PC-9 (cell line): ENCODE results near the gene CD180. TPM values are rescaled to one million over a fixed set of nuclear protein-coding genes. Genes with fewer than 3 reads are reported as not detected.

Experiments
- BruUV-seq: library from RNA; stranded (reverse); fragments of 400-500 nt; replicated peaks from 2 replicates; lab custom pipeline; 2021; lab: Mats Ljungman, UMichigan
- CTCF ChIA-PET: fragments of 300-600 bp; sonication (Branson Sonifier 250); formaldehyde crosslinking; loops from one replicate; lab custom pipeline; 2022; ENCODE audit warnings: antibody characterized with exemption; lab: Charles Lee
- POLR2A ChIA-PET: fragments of 300-600 bp; sonication (Branson Sonifier 250); formaldehyde crosslinking; loops from one replicate; lab custom pipeline; 2022; ENCODE audit warnings: antibody characterized with exemption; ENCODE audit not compliant: unreplicated experiment; lab: Charles Lee
- DNase-seq, 2 experiments: peaks; one replicate each; pipeline versions ENCODE4 v3.0.0 to v3.0.0-alpha.2; 2015 to 2022; ENCODE audit warnings: mixed read lengths in 1 of 2
- H2AFZ ChIP-seq: fragments of 200-600 bp; sonication (generic); 2 replicates; pipeline ENCODE4 v1.8.1; 2017; ENCODE audit warnings: antibody characterized with exemption
- H3F3A ChIP-seq: fragments of 200-600 bp; sonication (generic); 2 replicates; pipeline ENCODE4 v1.8.1; 2017; ENCODE audit warnings: antibody characterized with exemption, mild to moderate bottlenecking, low read depth; ENCODE audit not compliant: insufficient read depth
- H3K27ac ChIP-seq: fragments of 200-600 bp; sonication (generic); 2 replicates; pipeline ENCODE4 v1.6.1; 2016; ENCODE audit warnings: mixed run types
- H3K27me3 ChIP-seq: fragments of 200-600 bp; sonication (generic); 2 replicates; pipeline ENCODE4 v1.6.1; 2016; ENCODE audit warnings: low read depth, mixed run types; ENCODE audit not compliant: insufficient read depth
- H3K36me3 ChIP-seq: fragments of 200-600 bp; sonication (generic); 2 replicates; pipeline ENCODE4 v1.6.1; 2016; ENCODE audit warnings: low read depth, mixed run types
- H3K4me1 ChIP-seq: fragments of 200-600 bp; sonication (generic); replicated peaks from 2 replicates; pipeline ENCODE4 v1.6.1; 2016; ENCODE audit warnings: mixed run types; ENCODE audit not compliant: insufficient read depth
- H3K4me2 ChIP-seq: fragments of 200-600 bp; sonication (generic); 2 replicates; pipeline ENCODE4 v1.6.1; 2017; ENCODE audit warnings: mixed run types
- H3K4me3 ChIP-seq: fragments of 200-600 bp; sonication (generic); 2 replicates; pipeline ENCODE4 v1.6.1; 2016; ENCODE audit warnings: mixed run types
- H3K79me2 ChIP-seq: fragments of 200-600 bp; sonication (generic); 2 replicates; pipeline ENCODE4 v1.6.1; 2017; ENCODE audit warnings: low read depth, mixed run types
- H3K9me2 ChIP-seq: fragments of 200-600 bp; sonication (generic); 2 replicates; pipeline ENCODE4 v1.8.1; 2017; ENCODE audit warnings: mild to moderate bottlenecking; ENCODE audit not compliant: insufficient read depth
- H3K9me3 ChIP-seq: fragments of 200-600 bp; sonication (generic); 2 replicates; pipeline ENCODE4 v1.8.1; 2016; ENCODE audit warnings: low read depth; ENCODE audit not compliant: insufficient read depth
- H4K20me1 ChIP-seq: fragments of 200-600 bp; sonication (generic); 2 replicates; pipeline ENCODE4 v1.8.1; 2017; ENCODE audit not compliant: insufficient read depth
- EZH2 ChIP-seq: fragments of 200-600 bp; sonication (generic); IDR thresholded peaks from 2 replicates; pipeline ENCODE4 v1.8.0; 2017; ENCODE audit warnings: antibody characterized with exemption, low read depth
- intact Hi-C: fragments of 100-400 bp; cut with micrococcal nuclease; formaldehyde crosslinking; loops from one replicate; pipeline ENCODE4 v1.10.0; 2022; ENCODE audit not compliant: unreplicated experiment
- total RNA-seq: library from RNA; stranded (reverse); gene quantifications from 2 replicates; pipeline ENCODE4 v1.2.3, GENCODE V29; 2021
- TF ChIP-seq, protein P1 (sequence below): fragments of 200-600 bp; sonication (generic); conservative IDR thresholded peaks from 2 replicates; pipeline ENCODE4 v1.6.1; 2017; ENCODE audit warnings: mixed run types, antibody characterized with exemption, mild to moderate bottlenecking, moderate library complexity

The CD180 gene
- total RNA-seq, 1 experiment from 2014 or later, result not detected

DNA sequence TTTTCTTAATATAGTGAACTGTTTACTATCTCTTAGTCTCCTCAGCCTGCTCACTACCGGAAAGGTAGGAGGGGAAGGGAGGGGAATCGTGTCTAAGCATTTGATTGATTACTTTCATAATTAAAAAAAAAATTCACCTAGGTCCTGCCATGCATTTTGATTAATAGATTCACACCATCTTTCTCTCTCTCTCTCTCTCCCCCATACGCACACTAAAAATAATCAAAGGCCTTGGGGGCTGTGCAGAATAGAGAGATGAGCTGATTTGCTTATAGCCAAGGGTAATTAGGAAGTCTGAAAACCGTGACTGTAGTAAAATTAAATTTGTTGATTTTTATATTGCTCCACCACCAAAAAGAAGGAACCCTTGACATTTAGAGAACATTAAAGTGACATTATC is 49.6 kb downstream of the CD180 start:
- TF ChIP-seq, protein P1, sequence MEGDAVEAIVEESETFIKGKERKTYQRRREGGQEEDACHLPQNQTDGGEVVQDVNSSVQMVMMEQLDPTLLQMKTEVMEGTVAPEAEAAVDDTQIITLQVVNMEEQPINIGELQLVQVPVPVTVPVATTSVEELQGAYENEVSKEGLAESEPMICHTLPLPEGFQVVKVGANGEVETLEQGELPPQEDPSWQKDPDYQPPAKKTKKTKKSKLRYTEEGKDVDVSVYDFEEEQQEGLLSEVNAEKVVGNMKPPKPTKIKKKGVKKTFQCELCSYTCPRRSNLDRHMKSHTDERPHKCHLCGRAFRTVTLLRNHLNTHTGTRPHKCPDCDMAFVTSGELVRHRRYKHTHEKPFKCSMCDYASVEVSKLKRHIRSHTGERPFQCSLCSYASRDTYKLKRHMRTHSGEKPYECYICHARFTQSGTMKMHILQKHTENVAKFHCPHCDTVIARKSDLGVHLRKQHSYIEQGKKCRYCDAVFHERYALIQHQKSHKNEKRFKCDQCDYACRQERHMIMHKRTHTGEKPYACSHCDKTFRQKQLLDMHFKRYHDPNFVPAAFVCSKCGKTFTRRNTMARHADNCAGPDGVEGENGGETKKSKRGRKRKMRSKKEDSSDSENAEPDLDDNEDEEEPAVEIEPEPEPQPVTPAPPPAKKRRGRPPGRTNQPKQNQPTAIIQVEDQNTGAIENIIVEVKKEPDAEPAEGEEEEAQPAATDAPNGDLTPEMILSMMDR, result no peak
- no peak for TF ChIP-seq EZH2
- H4K20me1 ChIP-seq, result no peaks in the 10 kb centered on the region
- CTCF ChIA-PET, result interaction anchor here (0.6 to 1.1 kb wide), 2 partner anchors 320 to 332 kb away, joined by 3 to 6 read pairs; no protein-coding TSS in a partner anchor
- no peak overlapping the region for H3K27ac ChIP-seq
- H2AFZ ChIP-seq, result no peak overlapping the region
- BruUV-seq, result no TSS peak
- no peak overlapping the region for H3K4me2 ChIP-seq
- peaks cover 10% of the 10 kb centered on the region for H3K36me3 ChIP-seq
- no peaks in the 10 kb centered on the region for H3K9me2 ChIP-seq
- no peaks in the 10 kb centered on the region for H3K79me2 ChIP-seq
- H3K27me3 ChIP-seq, result no peaks in the 10 kb centered on the region
- no peak overlapping the region for H3K4me3 ChIP-seq
- POLR2A ChIA-PET, result no interaction called here
- intact Hi-C loops, result no loop called here
- H3K4me1 ChIP-seq, result no peaks in the 10 kb centered on the region; the same call in 1 of the 2 replicates
- no peaks in the 10 kb centered on the region for H3K9me3 ChIP-seq
- no peak for DNase-seq
- no peaks in the 10 kb centered on the region for H3F3A ChIP-seq

DNA sequence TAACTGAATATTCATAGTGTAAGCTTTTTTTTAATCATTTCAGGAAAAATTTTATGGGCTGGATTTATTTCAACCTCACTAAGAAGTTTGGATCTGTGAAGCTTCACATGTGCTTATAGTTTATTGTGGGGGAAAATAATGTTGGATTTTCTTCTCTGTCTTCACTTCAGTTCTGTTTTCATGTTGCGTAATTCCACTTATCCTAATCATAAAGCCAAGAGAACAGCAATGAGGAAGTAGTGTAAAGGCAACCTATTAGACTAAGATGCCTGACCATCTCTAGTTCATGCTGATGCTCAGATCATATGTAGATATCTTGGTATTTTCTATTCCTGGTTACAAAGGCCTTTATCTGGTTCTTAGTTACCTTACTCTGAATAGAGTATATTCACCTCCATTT is 50.0 kb downstream of the CD180 start:
- TF ChIP-seq EZH2, result no peak
- TF ChIP-seq, protein P1, result no peak
- Histone ChIP-seq H3K4me2 (no peak overlapping the region), H3K4me3 (no peak overlapping the region), H3K9me2 (no peaks in the 10 kb centered on the region), H3F3A (no peaks in the 10 kb centered on the region), H3K9me3 (no peaks in the 10 kb centered on the region), H4K20me1 (no peaks in the 10 kb centered on the region), H3K27me3 (no peaks in the 10 kb centered on the region), H2AFZ (no peak overlapping the region), H3K79me2 (no peaks in the 10 kb centered on the region), H3K4me1 (no peaks in the 10 kb centered on the region; the same call in 1 of the 2 replicates), H3K36me3 (peaks cover 14% of the 10 kb centered on the region), H3K27ac (no peak overlapping the region)
- BruUV-seq, result no TSS peak
- POLR2A ChIA-PET, result no interaction called here
- intact Hi-C loops, result no loop called here
- no peak for DNase-seq
- CTCF ChIA-PET, result no interaction called here

DNA sequence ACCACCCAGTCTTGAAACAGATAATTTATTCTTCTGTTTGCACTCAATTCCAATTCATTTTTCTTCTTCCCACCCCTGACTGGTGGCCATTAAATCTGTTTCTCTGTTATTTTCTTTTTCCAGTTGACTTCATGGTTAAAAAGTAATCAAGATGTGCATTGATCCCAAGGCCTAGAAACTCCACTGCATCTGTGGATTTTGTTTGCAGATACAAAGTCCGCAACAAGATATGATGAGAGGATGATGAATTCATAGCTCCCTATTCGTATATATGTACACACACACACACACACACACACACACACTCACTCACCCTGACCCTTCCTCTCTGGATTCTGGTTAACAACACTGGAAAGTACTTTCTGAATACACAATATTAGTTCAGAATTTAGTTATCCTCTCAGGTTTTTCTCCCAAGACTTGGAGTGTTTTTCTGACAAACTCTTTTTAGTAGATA is 52.4 kb downstream of the CD180 start:
- H3F3A ChIP-seq, result no peaks in the 10 kb centered on the region
- ChIA-PET CTCF (no interaction called here), POLR2A (interaction anchor here (0.6 kb wide), 1 partner anchor 248 kb away, joined by 3 read pairs; no protein-coding TSS in a partner anchor)
- H3K27me3 ChIP-seq, result no peaks in the 10 kb centered on the region
- H3K9me2 ChIP-seq, result no peaks in the 10 kb centered on the region
- no peaks in the 10 kb centered on the region for H3K79me2 ChIP-seq
- BruUV-seq, result no TSS peak
- no peak overlapping the region for H3K4me3 ChIP-seq
- H3K4me2 ChIP-seq, result no peak overlapping the region
- H4K20me1 ChIP-seq, result no peaks in the 10 kb centered on the region
- H3K4me1 ChIP-seq, result no peaks in the 10 kb centered on the region
- H3K9me3 ChIP-seq, result no peaks in the 10 kb centered on the region
- intact Hi-C loops, result no loop called here
- no peak overlapping the region for H2AFZ ChIP-seq
- TF ChIP-seq, protein P1, result no peak
- no peak for TF ChIP-seq EZH2
- no peak overlapping the region for H3K27ac ChIP-seq
- DNase-seq, result no peak
- H3K36me3 ChIP-seq, result peaks cover 6% of the 10 kb centered on the region
